DMS 273 treated with DMSO at 0.1 percent for 48 hours (cell line): Measurements from ENCODE around the gene CCDC57.

Experiments used
- DNase-seq: peaks from one replicate; lab custom pipeline; 2025; lab: John Stamatoyannopoulos, UW

CCDC57 gene

DNA sequence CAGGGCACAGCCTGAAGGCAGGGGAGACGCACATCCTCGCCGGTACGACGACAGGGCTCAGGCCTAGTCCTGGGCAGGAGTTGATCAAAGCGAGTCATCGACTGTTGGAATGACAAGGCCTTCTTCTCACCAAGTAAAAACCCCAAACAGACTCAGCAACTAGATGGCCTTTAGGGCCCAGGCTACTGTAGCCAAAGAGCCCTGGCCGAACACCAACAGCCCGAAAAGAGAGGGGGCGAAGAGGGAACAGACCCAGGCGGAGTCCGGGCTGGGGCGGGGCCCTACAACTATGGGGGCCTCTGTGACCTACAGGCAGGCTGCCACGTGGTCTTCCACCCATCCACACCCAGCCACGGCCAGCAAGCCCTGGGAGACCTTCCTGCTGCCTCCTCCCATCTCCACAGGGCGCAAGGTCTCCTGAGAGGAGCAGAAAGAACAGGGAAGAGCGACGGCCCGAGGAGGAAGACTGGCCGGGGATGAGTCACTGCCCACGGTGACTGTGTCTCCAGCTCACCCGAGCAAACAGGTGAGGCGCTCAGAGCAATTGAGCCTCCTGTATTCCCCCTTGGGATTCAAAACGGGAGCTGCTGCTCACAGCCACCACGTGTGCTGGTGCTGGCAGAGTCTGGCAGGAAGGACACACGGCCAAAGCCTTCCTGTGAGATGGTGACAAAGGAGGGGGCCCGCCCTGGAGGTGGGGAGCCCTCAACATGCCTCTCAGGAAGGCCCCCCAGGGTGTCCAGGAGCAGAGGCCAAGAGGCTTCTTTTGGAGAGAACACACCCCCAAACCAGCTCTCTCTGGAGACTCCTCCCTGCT, 33.9 kb upstream of the CCDC57 start:
- no peak for DNase-seq

DNA sequence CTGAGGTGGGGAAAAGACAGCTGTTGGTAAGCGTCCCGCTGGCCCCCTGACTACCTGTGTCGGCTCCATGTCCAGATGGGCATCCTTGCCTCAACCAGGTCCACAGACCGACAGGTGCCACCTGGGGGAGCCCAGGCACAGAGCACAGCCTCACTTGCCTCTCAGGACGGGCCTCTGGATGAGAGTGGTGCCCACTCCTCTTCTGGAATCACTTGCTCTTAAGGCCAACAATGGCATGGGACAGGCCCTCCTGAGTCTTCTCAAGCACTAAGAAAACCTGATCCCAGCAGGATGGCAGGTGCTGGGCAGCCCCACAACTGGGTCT, 33.4 kb upstream of the CCDC57 start:
- no peak for DNase-seq

GRCh38 chr17:82245134-82246039, 32.7 kb upstream of the CCDC57 start:
- DNase-seq = no peak

DNA sequence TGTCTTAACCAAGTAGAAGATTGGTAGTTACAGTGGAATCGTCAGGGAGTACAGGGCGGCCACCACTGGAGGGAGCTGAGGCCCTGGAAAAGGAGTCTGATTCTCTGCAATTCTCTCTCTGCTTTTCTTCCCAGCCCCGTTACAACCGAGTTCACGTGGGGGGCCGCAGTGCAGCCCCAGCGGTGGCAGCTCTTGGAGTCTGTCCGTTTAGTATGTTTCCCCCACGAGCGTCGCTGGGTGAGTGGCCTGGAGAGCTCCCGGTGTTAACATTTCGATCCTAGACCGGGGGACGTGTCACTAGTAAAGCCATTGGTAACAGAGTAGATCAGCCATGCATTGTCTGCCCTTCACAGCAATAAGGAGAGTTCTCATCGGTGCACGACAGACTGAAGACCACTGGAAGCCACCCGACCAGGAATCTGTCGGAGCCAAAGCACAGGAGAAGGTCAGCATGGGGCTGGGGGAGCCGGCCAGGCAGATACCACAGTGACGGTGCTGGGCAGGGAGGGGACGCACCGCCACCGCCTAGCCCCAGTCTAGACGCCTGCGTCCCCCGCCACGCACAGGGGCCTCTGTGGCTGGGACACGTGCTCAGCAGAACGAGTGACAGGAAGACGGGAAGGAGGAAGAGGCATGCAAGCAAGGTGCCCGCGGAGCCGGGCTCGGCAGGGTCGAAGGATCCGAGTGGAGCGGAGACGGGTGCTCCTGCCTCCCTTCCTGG, 31.9 kb upstream of the CCDC57 start:
- no peak for DNase-seq

DNA sequence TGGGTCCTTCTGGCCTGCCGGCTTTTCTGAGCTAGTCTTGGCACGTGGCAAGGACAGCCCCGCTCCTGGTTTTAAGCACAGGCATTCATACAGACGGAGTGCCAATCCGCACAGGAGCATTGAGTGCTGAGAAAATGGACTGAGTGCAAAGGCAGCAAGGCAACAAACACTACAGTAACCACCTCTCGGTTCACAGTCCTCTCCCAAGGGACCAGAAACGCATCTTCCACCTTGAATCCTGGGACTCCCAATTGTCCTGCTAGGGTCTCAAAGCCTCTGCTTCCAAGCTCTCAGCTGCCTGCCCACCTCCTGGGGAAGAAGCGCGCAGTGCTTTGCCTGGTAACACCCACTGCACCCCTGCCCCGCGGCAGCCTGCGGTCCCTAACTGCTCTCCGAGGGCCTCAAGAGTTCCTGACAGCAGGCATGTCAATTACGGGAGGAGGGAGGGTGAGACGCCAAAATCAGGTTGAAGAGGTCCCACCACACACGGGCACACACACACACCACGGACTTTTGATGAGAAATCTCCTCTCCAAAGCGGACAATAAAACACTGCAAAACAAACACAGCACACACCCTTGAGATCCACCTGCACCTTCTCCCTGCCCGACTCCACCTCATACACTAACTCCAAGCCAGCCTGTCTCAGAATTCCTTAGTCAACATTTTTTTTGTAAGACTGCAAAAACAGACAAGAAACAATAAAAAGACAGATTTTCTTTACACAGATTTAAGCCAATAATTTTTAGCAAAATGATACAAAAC, 31.2 kb upstream of the CCDC57 start:
- DNase-seq = no peak

GRCh38 chr17:82242977-82243647, 30.5 kb upstream of the CCDC57 start:
- peak; percentile 68 for DNase-seq

- no peak for DNase-seq
Measured at GRCh38 chr17:82242698-82242976, 30.0 kb upstream of the CCDC57 start.

GRCh38 chr17:82241926-82242697, 29.5 kb upstream of the CCDC57 start:
- no peak for DNase-seq

GRCh38 chr17:82241183-82241925, 28.7 kb upstream of the CCDC57 start:
- DNase-seq = no peak

DNA sequence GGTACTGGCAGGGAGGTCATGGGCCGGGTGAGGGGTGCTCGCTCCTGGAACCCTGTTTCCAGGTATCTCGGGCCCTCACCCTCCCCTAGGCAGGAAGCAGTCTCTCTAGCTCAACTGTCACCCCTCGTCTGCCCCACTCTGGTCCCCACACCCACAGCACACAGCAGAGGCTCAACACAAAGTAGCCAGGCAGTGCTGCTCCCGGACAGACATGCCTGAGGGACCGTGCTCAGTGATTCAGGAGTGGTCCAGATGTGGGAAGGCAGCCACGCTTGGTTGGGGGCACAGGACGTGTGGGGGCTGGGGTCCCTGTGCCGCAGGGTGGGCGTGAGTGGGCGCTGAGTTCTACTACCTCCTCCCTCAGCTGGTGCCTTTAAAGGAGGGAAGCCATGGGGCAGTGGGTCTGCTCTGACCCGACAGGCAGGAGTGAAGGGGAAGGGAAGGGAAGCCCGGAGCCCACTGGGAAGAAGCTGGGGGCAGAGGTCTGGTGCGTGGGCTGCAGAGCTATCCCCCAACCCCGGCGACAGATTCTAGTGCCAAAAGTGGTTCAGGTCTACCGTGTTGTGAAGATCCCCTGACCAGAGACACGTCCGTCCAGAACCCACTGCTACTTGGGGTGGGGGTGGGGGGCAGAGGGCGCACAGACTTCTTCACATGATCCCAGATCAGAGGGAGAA, 28.0 kb upstream of the CCDC57 start:
- DNase-seq = no peak

DNA sequence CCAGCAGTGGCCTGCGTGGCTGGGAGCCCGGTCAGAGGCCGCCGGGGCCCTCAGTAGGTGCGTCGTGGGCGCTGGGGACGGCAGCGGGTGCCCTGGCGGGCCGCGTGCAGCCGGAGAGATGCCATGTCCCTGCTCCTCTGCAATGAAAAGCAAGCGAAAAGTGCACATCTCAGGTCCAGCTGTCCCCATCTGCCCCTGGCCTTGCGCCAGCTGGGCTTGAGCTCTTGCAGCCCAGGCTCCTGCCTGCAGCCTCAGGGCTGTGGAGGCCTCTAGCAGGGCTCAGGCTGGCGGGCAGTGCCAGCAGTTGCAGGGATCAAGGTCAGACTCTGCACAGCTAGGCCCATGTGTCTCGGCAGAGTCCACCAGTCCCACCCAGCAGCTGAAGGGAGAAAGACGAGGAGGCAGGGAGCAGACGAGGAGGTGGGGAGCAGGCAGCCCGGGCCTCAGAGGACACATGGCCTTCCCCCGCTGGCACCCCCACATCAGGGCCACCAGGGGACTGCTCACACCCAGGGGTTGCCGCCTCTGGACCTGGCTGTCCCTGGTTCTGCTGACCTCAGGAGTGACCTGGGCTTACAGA, 27.4 kb upstream of the CCDC57 start:
- DNase-seq = no peak

GRCh38 chr17:82239401-82239925, 26.8 kb upstream of the CCDC57 start:
- no peak for DNase-seq

DNA sequence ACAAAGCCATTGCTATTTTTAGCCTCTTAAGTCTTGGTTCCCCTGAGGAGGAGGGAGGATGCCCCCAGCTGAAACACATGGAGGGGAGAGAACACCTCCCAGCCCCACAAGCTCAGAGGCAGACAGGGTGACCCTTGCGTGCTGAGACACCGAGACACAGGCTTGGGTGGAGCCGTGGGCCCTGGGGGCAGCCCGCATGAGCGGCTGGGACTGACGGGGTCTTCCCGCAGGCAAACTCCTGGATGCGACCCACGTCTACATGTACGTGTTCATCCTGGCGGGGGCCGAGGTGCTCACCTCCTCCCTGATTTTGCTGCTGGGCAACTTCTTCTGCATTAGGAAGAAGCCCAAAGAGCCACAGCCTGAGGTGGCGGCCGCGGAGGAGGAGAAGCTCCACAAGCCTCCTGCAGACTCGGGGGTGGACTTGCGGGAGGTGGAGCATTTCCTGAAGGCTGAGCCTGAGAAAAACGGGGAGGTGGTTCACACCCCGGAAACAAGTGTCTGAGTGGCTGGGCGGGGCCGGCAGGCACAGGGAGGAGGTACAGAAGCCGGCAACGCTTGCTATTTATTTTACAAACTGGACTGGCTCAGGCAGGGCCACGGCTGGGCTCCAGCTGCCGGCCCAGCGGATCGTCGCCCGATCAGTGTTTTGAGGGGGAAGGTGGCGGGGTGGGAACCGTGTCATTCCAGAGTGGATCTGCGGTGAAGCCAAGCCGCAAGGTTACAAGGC, 26.0 kb upstream of the CCDC57 start:
- no peak for DNase-seq

GRCh38 chr17:82237746-82238471, 25.3 kb upstream of the CCDC57 start:
- no peak for DNase-seq

- no peak for DNase-seq
Measured at GRCh38 chr17:82237083-82237745, 24.6 kb upstream of the CCDC57 start.

- peak; percentile 20 for DNase-seq
Measured at GRCh38 chr17:82236142-82236971, 23.7 kb upstream of the CCDC57 start.
